GM21576 (cell line): ENCODE measurements around the gene UBE2M.

Source experiments
- ATAC-seq: cut with Tn5 transposase; IDR thresholded peaks from one replicate; pipeline ENCODE4 v1.9.1; 2021; ENCODE audit warnings: mild to moderate bottlenecking, moderate library complexity; ENCODE audit not compliant: unreplicated experiment

The UBE2M gene

GRCh38 chr19:58555920-58556621, 2.3 kb downstream of the UBE2M start:
- ATAC-seq: no peak

DNA sequence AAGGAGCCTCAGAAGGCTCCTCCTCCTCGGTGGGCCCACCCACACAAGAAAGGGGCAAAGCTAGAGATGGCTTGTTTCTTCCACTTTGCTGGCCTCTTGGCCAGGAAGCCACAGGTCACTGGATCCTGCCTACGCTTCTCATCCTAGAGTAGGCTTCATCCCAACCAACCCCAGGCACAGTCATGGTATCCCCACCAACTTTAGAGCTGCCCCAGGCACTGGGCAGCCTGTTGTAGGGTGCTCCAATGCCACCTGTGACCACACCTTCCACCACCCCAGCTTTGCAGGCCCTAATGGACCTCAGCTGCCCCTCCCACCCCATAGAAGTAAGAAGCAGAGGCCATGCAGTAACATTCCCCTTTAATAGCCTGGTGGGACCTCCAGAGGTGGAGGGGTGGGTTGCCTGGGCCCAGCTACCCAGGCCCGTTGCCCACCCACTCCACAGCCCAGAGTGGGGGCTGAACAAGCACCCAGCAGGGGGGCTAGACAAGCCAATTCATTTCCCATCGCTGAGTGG, 3.0 kb downstream of the UBE2M start:
- no peak for ATAC-seq

GRCh38 chr19:58554494-58555368, 3.7 kb downstream of the UBE2M start, which contains the start of gene CHMP2A:
Gene CHMP2A (minus strand): TSS chr19:58555105. CDS start chr19:58554212, 893 bp downstream.
- no peak for ATAC-seq

DNA sequence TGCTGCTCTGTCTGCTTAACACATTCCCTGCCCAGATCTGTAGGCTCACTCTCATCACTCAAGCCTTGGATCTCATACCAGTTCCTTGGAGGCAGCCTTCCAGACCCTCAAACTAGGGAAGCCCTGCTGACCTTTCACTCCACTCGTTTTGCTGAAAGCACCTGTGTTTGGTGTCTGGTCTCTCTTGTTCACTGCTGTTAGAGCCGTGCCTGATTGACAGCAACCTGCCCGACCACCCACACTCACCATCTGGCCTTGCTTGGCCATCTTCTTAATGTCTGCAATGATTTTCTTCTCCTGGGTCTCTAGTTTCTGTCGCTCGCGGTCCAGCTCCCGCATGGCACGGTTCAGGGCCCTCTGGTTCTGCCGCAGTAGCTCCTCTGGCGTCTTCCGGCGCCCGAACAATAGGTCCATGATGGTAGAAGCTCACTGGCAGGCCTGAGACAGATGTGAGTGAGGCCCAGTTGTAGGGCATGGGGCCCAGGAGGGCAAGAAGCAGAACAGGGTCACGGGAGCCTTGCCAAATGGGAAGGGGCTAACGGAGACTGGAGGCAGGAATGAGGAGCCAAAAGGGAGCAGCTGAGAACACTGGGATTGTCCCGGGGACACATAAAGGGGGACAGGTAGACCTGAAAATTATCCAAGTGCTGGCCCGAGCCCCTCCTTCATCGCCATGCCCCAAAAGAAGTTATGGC, 4.5 kb downstream of the UBE2M start:
- ATAC-seq: no peak

DNA sequence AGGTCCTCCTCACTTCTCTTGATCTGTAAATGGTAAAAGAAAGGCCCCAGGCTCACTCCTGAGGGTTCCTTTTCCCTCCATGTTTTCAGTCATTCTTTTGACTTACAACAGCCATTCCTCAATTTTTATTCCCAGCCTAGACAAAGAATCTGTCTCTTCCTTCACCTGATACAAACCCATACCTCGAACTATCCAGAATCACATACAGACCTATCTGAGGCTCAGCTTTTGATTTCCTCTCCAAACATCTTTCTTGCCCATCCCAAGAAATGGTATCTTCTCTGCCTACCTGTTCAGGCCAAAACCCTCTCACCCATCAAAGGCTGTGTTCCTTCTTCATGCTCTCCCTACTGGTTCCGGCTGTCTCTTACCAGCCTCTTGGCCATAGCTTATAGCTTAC, 5.8 kb downstream of the UBE2M start:
- ATAC-seq: no peak

- ATAC-seq: no peak
Measured at GRCh38 chr19:58551577-58552471, 6.6 kb downstream of the UBE2M start.

- no peak for ATAC-seq
Measured at GRCh38 chr19:58551123-58551497, 7.3 kb downstream of the UBE2M start.

GRCh38 chr19:58550362-58551122, 7.9 kb downstream of the UBE2M start:
- ATAC-seq: no peak

- ATAC-seq: no peak
Measured at GRCh38 chr19:58549664-58550361, 8.6 kb downstream of the UBE2M start.

DNA sequence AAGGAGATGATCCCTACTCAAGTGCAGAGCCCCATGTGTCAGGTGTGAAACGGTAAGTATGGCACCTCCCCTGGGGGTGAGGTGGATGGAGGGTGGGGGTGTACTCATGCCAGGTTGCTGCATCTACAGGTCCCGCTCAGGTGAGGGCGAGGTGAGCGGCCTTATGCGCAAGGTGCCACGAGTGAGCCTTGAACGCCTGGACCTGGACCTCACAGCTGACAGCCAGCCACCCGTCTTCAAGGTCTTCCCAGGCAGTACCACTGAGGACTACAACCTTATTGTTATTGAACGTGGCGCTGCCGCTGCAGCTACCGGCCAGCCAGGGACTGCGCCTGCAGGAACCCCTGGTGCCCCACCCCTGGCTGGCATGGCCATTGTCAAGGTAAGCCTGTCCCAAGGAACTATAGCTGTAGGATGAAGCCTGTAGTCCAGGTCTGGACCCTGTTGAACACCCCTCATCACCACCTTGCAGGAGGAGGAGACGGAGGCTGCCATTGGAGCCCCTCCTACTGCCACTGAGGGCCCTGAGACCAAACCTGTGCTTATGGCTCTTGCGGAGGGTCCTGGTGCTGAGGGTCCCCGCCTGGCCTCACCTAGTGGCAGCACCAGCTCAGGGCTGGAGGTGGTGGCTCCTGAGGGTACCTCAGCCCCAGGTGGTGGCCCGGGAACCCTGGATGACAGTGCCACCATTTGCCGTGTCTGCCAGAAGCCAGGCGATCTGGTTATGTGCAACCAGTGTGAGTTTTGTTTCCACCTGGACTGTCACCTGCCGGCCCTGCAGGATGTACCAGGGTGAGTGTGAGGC, 9.3 kb downstream of the UBE2M start:
- ATAC-seq: no peak

DNA sequence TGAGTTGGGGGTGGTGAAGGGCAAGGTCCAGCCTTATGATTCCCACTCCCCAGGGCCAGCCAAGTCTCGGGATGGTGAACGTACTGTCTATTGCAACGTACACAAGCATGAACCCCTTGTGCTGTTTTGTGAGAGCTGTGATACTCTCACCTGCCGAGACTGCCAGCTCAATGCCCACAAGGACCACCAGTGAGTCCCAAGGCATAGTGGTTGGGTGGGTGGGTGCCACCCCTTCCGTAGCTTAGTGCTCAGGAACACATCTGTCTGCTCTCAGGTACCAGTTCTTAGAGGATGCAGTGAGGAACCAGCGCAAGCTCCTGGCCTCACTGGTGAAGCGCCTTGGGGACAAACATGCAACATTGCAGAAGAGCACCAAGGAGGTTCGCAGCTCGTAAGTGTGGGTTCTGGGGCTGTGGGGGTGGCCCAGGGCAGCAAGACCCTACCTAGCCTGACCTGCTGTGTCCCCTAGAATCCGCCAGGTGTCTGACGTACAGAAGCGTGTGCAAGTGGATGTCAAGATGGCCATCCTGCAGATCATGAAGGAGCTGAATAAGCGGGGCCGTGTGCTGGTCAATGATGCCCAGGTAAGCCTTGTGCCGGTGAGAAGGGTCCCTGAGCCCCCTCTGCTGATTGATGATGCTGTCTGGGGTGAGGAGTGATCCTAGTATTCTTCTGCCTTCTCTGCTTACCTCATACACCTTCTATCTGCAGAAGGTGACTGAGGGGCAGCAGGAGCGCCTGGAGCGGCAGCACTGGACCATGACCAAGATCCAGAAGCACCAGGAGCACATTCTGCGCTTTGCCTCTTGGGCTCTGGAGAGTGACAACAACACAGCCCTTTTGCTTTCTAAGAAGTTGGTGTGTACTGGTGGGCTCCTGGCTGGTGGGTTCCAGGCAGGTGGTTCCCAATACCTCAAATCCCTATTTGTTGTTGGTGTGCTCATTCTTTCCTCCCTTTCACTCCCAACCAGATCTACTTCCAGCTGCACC, 10.8 kb downstream of the UBE2M start:
- no peak for ATAC-seq

DNA sequence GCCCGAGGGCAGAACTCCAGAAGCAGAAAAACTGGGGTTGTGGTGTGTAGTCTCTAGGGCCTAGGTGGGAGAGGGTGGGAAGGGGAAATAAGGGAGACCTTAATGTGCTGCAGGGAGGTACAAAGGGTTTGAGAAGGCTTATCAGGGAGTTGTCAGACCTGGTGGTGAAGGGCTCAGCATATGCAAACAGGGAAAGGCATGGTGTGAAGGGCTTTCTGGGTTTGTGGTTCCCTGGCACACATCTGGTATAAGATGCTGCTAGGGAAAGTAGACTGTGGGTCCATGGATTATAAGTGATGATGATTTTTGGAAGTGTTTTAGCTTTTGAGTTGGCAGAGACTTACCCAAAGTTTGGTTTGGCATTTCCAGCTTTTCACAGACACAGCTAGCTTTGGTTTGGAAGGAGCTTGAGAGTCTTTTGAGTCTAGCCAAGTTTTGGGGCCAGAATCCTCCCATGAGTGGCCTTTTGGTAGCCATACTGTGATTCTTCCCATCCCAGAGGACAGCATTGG, 12.3 kb downstream of the UBE2M start:
- no peak for ATAC-seq

DNA sequence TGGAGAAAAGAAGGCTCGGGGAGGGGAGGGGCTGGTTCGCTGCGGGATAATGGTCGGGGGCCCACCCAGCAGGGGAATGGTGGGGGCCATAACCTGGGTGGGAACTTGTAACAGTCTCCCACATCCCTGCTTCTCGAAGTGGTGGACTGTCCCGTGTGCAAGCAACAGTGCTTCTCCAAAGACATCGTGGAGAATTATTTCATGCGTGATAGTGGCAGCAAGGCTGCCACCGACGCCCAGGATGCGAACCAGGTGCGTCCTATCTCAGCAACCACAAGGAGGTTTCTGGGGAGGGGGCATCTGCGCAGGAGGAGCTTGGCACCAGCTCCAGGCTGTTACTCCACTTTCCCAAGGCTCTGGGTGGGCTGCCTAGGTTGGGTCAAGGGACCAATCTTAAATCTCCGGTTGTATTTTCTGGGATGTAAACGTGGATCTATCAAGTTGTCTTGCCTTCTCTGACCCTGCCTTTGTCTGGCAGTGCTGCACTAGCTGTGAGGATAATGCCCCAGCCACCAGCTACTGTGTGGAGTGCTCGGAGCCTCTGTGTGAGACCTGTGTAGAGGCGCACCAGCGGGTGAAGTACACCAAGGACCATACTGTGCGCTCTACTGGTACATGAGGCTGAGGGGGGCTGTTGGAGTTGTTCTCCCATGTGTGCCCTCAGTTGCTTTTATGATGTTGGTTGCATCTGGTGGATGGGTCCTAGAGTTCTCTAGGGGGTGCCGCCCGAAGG, 13.0 kb downstream of the UBE2M start:
- ATAC-seq: no peak

- peak; percentile 37 for ATAC-seq
Measured at GRCh38 chr19:58544591-58545285, 13.7 kb downstream of the UBE2M start.

GRCh38 chr19:58543826-58544590, 14.4 kb downstream of the UBE2M start, which contains the start of gene TRIM28:
Gene TRIM28 (plus strand): TSS chr19:58544064. CDS start chr19:58544758, 694 bp downstream.
- peak; percentile 69 for ATAC-seq
